ENCODE data around the gene ITPRIPL2.

DNA sequence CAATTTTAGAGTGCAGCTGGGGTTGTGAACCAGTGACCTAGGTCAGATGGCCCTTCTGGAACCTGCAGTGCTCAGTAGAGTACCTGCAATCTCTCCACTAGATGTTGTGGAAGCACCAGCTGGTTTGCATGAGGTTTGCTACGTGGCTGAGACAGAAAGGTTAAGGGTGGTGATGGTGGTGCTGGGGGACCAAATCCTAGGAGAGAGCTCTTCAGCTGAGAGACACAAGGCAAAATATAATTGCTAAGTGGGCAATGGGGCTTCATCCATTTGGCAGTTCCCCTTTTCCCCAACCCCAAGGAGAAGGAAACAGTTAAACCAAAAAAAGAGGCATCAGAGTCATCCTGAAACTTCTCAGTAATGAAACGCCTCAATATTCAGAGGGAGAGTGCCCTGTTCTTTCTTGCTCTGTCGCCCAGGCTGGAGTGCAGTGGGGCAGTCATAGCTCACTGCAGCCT, 13.9 kb downstream of the ITPRIPL2 start:
- TF ChIP-seq, protein P1, sequence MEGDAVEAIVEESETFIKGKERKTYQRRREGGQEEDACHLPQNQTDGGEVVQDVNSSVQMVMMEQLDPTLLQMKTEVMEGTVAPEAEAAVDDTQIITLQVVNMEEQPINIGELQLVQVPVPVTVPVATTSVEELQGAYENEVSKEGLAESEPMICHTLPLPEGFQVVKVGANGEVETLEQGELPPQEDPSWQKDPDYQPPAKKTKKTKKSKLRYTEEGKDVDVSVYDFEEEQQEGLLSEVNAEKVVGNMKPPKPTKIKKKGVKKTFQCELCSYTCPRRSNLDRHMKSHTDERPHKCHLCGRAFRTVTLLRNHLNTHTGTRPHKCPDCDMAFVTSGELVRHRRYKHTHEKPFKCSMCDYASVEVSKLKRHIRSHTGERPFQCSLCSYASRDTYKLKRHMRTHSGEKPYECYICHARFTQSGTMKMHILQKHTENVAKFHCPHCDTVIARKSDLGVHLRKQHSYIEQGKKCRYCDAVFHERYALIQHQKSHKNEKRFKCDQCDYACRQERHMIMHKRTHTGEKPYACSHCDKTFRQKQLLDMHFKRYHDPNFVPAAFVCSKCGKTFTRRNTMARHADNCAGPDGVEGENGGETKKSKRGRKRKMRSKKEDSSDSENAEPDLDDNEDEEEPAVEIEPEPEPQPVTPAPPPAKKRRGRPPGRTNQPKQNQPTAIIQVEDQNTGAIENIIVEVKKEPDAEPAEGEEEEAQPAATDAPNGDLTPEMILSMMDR (conservative IDR thresholded peaks at IDR 0.05; ENCODE audit: low read depth, low read length), result no peak
- TF ChIP-seq EZH2 (IDR thresholded peaks at IDR 0.05; ENCODE audit: low read length, unreplicated experiment), result no peak
